ENCODE results near the gene GRIN2A. TPM values are rescaled to one million over a fixed set of nuclear protein-coding genes. Genes with fewer than 3 reads are reported as not detected.

Gene GRIN2A
- total and polyA plus RNA-seq, 2 donors (not counting 3 experiments of a cell fraction or from before 2014, with no cell fraction given): not detected

DNA sequence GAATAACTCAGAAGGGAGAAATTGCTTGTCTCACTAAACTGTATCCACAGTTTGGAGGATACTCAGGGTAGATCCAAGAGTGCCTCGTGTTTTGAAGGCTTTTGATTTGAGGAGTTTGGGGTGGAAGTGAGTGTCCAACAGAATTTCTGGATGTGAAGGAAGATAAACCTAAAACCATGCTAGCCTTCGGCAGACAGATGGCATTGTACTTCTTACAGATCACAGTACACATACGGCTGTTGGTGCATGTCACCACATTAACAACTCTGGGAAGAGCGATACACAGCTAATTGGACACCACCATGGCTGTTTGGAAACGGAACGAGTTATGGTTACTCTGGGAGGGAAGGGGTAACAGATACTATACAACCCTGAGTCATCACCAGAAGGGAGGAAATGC lies 420.4 kb downstream of the GRIN2A start:
- CTCF ChIA-PET: no interaction called here
- Histone ChIP-seq H3K27ac (ENCODE audit: insufficient read depth, low read depth, low read length) (no peak overlapping the region), H3K4me1 (ENCODE audit: control insufficient read depth, extremely low read depth, insufficient read depth, low read length) (no peaks in the 10 kb centered on the region), H3K79me2 (ENCODE audit: control insufficient read depth, insufficient read depth, low read length) (no peaks in the 10 kb centered on the region), H3K4me2 (ENCODE audit: insufficient read depth, low read length) (no peak overlapping the region), H3K36me3 (ENCODE audit: control insufficient read depth in 2 of 2, extremely low read depth in 1 of 2, insufficient read depth in 2 of 2, low read length in 2 of 2) (no peaks in the 10 kb centered on the region), H3K9me3 (replicated peaks; ENCODE audit: control insufficient read depth, insufficient read depth, low read length) (peaks cover 3% of the 10 kb centered on the region), H3K9ac (replicated peaks; ENCODE audit: extremely low read depth, insufficient read depth, low read length) (no peak overlapping the region), H3K27me3 (ENCODE audit: control insufficient read depth in 2 of 2, insufficient read depth in 2 of 2, low read length in 2 of 2) (no peaks in the 10 kb centered on the region), H3K4me3 (replicated peaks in 1 of 3; ENCODE audit: insufficient read depth in 1 of 3, low read depth in 1 of 3, low read length in 3 of 3) (no peak overlapping the region), H4K20me1 (replicated peaks; ENCODE audit: control insufficient read depth, extremely low read depth, insufficient read depth, low read length) (no peaks in the 10 kb centered on the region), H2AFZ (ENCODE audit: low read depth, low read length) (no peak overlapping the region), H3K9me1 (replicated peaks; ENCODE audit: control insufficient read depth, extremely low read depth, insufficient read depth, low read length) (no peaks in the 10 kb centered on the region)
- POLR2A ChIA-PET: no interaction called here
- BruUV-seq (replicated peaks): no TSS peak
- intact Hi-C loops (cut with micrococcal nuclease) (no loop called here), dilution Hi-C loops (cut with MboI; ENCODE audit: extremely low pct_ligation_motif_present, low sequenced_read_pairs) (no loop called here)
- FAIRE-seq (no peak), DNase-seq (ENCODE audit: low read depth, low spot score) (no peak)
- no peak for TF ChIP-seq GATA2 (IDR thresholded peaks at IDR 0.05; ENCODE audit: insufficient read depth, insufficient read length, low read depth, low read length)

GRCh38 chr16:9757687-9758086 lies 424.5 kb downstream of the GRIN2A start:
- FAIRE-seq: no peak
- Histone ChIP-seq H2AFZ (ENCODE audit: low read depth, low read length) (no peak overlapping the region), H3K36me3 (ENCODE audit: control insufficient read depth in 2 of 2, extremely low read depth in 1 of 2, insufficient read depth in 2 of 2, low read length in 2 of 2) (no peaks in the 10 kb centered on the region), H3K4me1 (ENCODE audit: control insufficient read depth, extremely low read depth, insufficient read depth, low read length) (no peaks in the 10 kb centered on the region), H3K27me3 (ENCODE audit: control insufficient read depth in 2 of 2, insufficient read depth in 2 of 2, low read length in 2 of 2) (no peaks in the 10 kb centered on the region), H3K9me3 (replicated peaks; ENCODE audit: control insufficient read depth, insufficient read depth, low read length) (peaks cover 3% of the 10 kb centered on the region), H3K4me2 (ENCODE audit: insufficient read depth, low read length) (no peak overlapping the region), H3K9me1 (replicated peaks; ENCODE audit: control insufficient read depth, extremely low read depth, insufficient read depth, low read length) (no peaks in the 10 kb centered on the region), H4K20me1 (replicated peaks; ENCODE audit: control insufficient read depth, extremely low read depth, insufficient read depth, low read length) (no peaks in the 10 kb centered on the region), H3K9ac (replicated peaks; ENCODE audit: extremely low read depth, insufficient read depth, low read length) (no peak overlapping the region), H3K27ac (ENCODE audit: insufficient read depth, low read depth, low read length) (no peak overlapping the region), H3K4me3 (replicated peaks in 1 of 3; ENCODE audit: insufficient read depth in 1 of 3, low read depth in 1 of 3, low read length in 3 of 3) (no peak overlapping the region), H3K79me2 (ENCODE audit: control insufficient read depth, insufficient read depth, low read length) (no peaks in the 10 kb centered on the region)
- no peak for TF ChIP-seq JUN (IDR thresholded peaks at IDR 0.05; ENCODE audit: borderline replicate concordance, insufficient read depth, insufficient read length, low read depth)
- no peak for TF ChIP-seq GATA2 (IDR thresholded peaks at IDR 0.05; ENCODE audit: insufficient read depth, insufficient read length, low read depth, low read length)
- no peak for TF ChIP-seq POLR2AphosphoS5 (IDR thresholded peaks at IDR 0.05; ENCODE audit: insufficient read depth, low read depth, low read length)
- TF ChIP-seq CTCF (IDR thresholded peaks at IDR 0.05; ENCODE audit: extremely low read depth in 1 of 2, insufficient read depth in 1 of 2, low read depth in 1 of 2, low read length in 2 of 2): no peak
- TF ChIP-seq EZH2 (IDR thresholded peaks at IDR 0.05; ENCODE audit: borderline replicate concordance, low read depth, low read length, severe bottlenecking): no peak
- no peak for TF ChIP-seq POLR2A (IDR thresholded peaks at IDR 0.05; ENCODE audit: low read depth, low read length)
- no peak for TF ChIP-seq MYC (IDR thresholded peaks at IDR 0.05; ENCODE audit: low read depth, low read length)
- no peak for TF ChIP-seq MAX (IDR thresholded peaks at IDR 0.05; ENCODE audit: insufficient read depth, insufficient read length)
- no peak for TF ChIP-seq FOS (IDR thresholded peaks at IDR 0.05; ENCODE audit: borderline replicate concordance, insufficient read depth, low read length)
- dilution Hi-C loops (cut with MboI; ENCODE audit: extremely low pct_ligation_motif_present, low sequenced_read_pairs): no loop called here
- no peak for DNase-seq (ENCODE audit: low read depth, low spot score)
- intact Hi-C loops (cut with micrococcal nuclease): no loop called here
- POLR2A ChIA-PET: interaction anchor here (0.7 kb wide), 1 partner anchor 104 kb away, joined by 4 read pairs; no protein-coding TSS in a partner anchor
- CTCF ChIA-PET: no interaction called here
- no TSS peak for BruUV-seq (replicated peaks)
